GM13977 (cell line): Measurements from ENCODE around the gene C1QA.

Source experiments
- DNase-seq: peaks from one replicate; pipeline ENCODE4 v3.0.0; 2012; ENCODE audit warnings: low spot score
- in situ Hi-C: fragments of 300-500 bp; cut with MboI; formaldehyde crosslinking; loops from one replicate; pipeline ENCODE4 v1.12.0; 2022; ENCODE audit warnings: low sequenced_read_pairs, low pct_unique_long_range_greater_than_20kb, mixed read lengths, inconsistent platforms; ENCODE audit not compliant: unreplicated experiment
- TF ChIP-seq, protein P1 (sequence below): IDR thresholded peaks from 2 replicates; pipeline ENCODE4 v1.5.1; 2012; ENCODE audit warnings: mild to moderate bottlenecking, control low read depth; ENCODE audit not compliant: insufficient read depth; ENCODE audit errors: extremely low read depth, missing control alignments

The C1QA gene

GRCh38 chr1:22594396-22594795 is 42.0 kb upstream of the C1QA start:
- in situ Hi-C loops = no loop called here
- no peak for DNase-seq
- TF ChIP-seq, protein P1, sequence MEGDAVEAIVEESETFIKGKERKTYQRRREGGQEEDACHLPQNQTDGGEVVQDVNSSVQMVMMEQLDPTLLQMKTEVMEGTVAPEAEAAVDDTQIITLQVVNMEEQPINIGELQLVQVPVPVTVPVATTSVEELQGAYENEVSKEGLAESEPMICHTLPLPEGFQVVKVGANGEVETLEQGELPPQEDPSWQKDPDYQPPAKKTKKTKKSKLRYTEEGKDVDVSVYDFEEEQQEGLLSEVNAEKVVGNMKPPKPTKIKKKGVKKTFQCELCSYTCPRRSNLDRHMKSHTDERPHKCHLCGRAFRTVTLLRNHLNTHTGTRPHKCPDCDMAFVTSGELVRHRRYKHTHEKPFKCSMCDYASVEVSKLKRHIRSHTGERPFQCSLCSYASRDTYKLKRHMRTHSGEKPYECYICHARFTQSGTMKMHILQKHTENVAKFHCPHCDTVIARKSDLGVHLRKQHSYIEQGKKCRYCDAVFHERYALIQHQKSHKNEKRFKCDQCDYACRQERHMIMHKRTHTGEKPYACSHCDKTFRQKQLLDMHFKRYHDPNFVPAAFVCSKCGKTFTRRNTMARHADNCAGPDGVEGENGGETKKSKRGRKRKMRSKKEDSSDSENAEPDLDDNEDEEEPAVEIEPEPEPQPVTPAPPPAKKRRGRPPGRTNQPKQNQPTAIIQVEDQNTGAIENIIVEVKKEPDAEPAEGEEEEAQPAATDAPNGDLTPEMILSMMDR = no peak

DNA sequence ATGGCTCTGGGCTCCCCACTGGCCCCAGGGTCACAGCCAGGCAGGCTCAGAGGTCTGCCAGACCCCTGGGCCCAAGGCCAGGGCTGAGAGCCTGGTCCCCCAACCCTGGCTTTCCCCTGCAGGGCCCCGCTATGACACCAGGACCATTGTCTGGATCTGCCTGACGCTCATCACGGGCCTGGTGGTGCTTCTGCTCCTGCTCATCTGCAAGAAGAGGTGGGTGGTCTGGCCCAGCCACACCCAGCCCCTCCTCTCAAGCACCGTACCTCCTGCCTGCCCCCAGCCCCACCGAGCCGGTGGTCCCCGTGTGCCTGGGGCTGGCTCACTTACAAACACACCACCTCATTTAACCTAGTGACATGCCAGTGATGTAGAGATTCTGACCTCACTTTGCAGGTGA is 41.3 kb upstream of the C1QA start:
- no peak for DNase-seq
- TF ChIP-seq, protein P1 = no peak
- in situ Hi-C loops = no loop called here

- in situ Hi-C loops = no loop called here
- TF ChIP-seq, protein P1 = no peak
- no peak for DNase-seq
Measured at GRCh38 chr1:22597301-22597965, 39.0 kb upstream of the C1QA start.

- in situ Hi-C loops = no loop called here
- TF ChIP-seq, protein P1 = no peak
- DNase-seq = no peak
Measured at GRCh38 chr1:22597996-22598395, 38.4 kb upstream of the C1QA start.

DNA sequence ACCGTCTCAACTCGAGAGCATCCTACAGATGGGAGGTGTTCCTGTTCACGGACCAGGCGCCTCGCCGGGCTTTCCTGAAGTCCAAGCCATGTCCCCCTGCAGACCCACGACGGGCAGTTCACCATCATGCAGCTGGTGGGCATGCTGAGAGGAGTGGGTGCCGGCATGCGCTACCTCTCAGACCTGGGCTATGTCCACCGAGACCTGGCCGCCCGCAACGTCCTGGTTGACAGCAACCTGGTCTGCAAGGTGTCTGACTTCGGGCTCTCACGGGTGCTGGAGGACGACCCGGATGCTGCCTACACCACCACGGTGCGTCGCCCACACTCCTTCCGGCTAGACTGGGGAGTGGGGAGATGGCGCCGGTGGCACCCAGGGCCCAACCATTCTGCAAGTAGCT is 37.7 kb upstream of the C1QA start:
- no peak for DNase-seq
- TF ChIP-seq, protein P1 = no peak
- in situ Hi-C loops = no loop called here

- in situ Hi-C loops = no loop called here
- DNase-seq = no peak
- TF ChIP-seq, protein P1 = no peak
Measured at GRCh38 chr1:22600071-22600816, 36.2 kb upstream of the C1QA start.
